NCI-H1436 (cell line): Measurements from ENCODE around the gene NEURL1B.

Source experiments
- DNase-seq: peaks from one replicate; lab custom pipeline; 2025; lab: John Stamatoyannopoulos, UW

The NEURL1B gene

DNA sequence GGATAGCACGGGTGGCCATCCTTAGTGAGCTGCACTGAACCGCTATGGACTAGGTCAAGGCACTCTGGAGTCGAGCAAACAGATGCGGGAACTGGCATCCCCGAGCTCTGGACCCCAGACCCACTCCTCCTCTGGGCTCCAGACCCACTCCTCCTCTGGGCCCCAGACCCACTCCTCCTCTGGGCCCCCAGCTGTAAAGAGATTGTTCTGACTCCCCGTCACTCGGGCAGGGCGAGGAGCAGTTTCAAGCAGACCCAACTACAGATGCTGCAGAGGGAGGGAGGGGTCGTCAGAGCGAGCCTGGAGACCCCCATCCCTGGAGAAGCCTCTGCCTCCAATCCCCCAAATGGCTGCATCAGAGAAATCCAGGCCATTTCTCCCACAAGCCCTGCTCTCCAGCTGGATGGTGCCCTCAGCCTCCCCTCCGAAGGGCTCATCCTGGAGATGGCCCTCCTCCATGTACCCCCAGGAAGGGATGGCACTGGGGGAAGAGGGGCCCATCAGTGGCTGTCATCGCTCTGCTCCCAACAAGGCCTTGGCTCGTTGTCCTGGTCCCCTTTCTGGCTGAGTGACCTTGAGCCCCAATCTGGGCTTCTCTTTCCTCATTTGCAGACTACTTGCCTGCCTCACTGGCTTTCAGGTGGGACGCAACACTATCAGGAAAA lies 91.3 kb downstream of the NEURL1B start:
- DNase-seq, result no peak

DNA sequence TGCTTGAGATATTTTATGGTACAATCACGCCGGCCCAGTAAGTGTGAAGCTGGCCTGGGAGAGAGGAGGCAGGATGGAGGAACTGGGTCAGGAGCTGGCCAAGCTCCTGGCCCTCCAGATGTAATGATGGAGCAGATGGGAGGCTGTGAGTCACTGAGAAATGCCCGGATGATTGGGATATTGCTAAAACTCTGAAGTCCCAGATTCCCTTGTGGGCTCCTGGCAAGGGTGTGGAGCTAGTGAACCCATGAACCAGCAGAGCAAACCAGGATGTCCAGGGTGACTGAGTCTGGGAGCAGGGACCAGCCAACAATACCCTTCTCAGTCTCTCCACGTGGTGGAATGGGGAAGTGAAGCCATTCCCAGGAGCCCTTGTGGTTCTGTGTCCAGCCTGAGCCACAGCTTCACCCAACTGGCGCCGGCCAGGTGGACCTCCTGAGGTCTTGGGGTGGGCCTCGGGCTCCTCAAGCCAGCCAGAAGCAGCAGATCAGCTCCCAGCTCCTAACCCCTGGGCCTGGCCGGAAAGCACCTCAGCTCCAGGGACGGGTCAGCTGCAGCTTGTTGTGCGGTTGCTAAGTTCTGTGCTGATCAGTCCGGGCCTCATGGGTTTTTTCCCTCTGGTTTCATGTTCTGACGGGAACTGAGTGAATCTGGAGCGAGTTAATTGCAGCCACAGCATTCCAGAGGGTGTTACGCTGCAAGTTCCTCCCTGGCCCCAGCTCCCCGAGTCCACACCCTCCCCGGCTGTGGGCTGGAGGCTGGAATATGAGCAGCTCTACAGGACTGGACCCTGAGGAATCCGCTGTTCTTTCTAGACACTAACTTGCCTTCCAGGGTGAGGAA lies 92.3 kb downstream of the NEURL1B start:
- DNase-seq, result no peak

DNA sequence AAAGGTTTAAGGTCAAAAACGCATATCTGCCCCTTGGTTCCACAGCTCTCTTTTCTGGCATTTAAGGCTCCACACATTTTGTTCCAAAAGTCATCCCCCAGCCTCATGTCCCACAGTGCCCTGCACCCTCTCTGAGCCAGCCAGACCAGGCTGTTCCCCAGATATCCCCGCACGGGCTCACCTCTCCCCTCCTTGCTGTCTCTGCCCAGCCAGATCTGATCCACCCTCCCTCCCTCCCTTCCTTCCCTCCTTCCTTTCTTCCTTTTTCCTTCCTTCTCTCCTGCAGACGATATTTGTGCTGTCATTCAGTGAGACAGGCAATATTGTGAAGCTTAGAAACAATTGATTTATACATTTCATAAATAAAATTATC lies 92.9 kb downstream of the NEURL1B start:
- no peak for DNase-seq

- DNase-seq, result no peak
These were observed 94.2 kb downstream of the NEURL1B start for GRCh38 chr5:172735141-172735831.

- no peak for DNase-seq
These were observed 95.6 kb downstream of the NEURL1B start for GRCh38 chr5:172736508-172737135.

DNA sequence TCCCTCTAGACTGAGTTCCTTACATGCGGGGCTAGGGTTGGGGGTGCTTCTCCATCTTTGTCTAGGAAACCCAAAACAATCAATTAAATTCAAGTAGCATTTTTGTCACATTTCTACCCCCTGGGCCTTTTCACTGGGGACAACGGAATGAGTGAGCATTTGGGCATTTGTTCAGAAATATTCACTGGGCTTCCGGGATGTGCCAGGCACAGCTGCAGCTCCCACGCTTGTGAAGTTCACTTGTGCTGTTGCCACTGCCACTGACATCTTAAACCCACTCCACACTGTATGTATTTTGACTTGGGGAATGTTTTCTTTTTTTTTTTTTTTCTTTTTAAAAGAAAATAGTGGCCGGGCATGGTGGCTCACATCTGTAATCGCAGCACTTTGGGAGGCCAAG lies 98.3 kb downstream of the NEURL1B start:
- DNase-seq, result no peak

DNA sequence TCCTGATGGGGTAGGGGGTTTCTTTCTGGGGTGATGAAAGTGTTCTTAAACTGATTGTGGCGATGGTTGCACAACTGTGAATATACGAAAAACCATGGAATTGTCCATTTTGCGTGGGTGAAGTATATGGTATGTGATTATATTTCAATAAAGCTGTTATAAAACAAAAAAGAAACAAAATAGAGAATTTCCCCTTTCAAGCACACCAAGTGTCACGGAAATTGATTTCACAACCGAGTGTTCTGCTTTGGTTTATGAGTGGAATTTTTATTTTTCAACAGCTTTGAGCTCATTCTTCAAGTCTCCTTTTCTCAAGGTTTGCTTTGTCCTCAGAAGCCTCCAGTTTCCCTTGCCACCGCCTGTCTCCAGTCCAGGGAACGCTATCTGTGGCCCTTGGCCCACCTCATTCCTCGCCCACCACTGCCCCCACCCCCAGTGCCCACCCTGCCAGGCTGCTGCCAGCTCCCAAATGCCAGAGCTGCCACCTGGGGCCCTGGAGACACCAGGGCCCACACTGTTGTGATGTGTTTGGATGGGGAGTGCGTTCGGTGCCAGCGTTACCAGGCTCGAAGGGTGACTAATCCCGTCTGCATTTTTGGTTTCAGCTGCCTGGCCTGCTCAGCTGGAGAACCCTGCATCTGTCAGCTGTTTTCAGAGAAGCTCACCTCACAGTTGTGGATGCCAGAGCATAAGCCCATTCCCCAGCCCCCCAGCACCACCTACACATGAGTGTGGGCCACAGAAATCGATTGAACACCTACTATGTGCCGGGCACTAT lies 99.6 kb downstream of the NEURL1B start:
- DNase-seq, result no peak
